GM23338 (cell line): ENCODE data around the gene MAPK14. TPM values are rescaled to one million over a fixed set of nuclear protein-coding genes. Genes with fewer than 3 reads are reported as not detected.

Experiments
- ATAC-seq: fragments of 200-7000 bp; cut with Tn5 transposase; 3 replicates; pipeline ENCODE4 v1.9.1; 2020
- DNase-seq: peaks from one replicate; pipeline ENCODE4 v3.0.0-alpha.2; 2015; ENCODE audit warnings: low spot score
- H2AFZ ChIP-seq: fragments of 200-600 bp; sonication (generic); 2 replicates; pipeline ENCODE4 v1.8.0; 2016; ENCODE audit warnings: antibody characterized with exemption, mild to moderate bottlenecking, moderate library complexity
- H3F3A ChIP-seq: fragments of 200-600 bp; sonication (generic); replicated peaks from 2 replicates; pipeline ENCODE4 v1.8.0; 2017; ENCODE audit warnings: antibody characterized with exemption, mixed run types, low read depth
- H3K27ac ChIP-seq: fragments of 200-600 bp; sonication (generic); 2 replicates; pipeline ENCODE4 v1.6.1; 2016; ENCODE audit warnings: low read depth
- H3K27me3 ChIP-seq: fragments of 200-600 bp; sonication (generic); 2 replicates; pipeline ENCODE4 v1.8.0; 2016; ENCODE audit warnings: mild to moderate bottlenecking, mixed run types, moderate library complexity; ENCODE audit not compliant: insufficient read depth
- H3K36me3 ChIP-seq: fragments of 200-600 bp; sonication (generic); 2 replicates; pipeline ENCODE4 v1.8.0; 2016; ENCODE audit warnings: mild to moderate bottlenecking; ENCODE audit not compliant: insufficient read depth
- H3K4me1 ChIP-seq: fragments of 200-600 bp; sonication (generic); 2 replicates; pipeline ENCODE4 v1.8.0; 2016; ENCODE audit warnings: mild to moderate bottlenecking, moderate library complexity; ENCODE audit not compliant: insufficient read depth
- H3K4me2 ChIP-seq: fragments of 200-600 bp; sonication (generic); 2 replicates; pipeline ENCODE4 v1.7.1; 2017; ENCODE audit warnings: mixed run types
- H3K4me3 ChIP-seq: fragments of 200-600 bp; sonication (generic); 2 replicates; pipeline ENCODE4 v1.6.1; 2016; ENCODE audit warnings: mixed run types
- H3K79me2 ChIP-seq: fragments of 200-600 bp; sonication (generic); replicated peaks from 2 replicates; pipeline ENCODE4 v1.8.0; 2017; ENCODE audit warnings: mild to moderate bottlenecking; ENCODE audit not compliant: insufficient read depth
- H3K9me2 ChIP-seq: fragments of 200-600 bp; sonication (generic); 2 replicates; pipeline ENCODE4 v1.8.0; 2017; ENCODE audit not compliant: insufficient read depth
- H4K20me1 ChIP-seq: fragments of 200-600 bp; sonication (generic); replicated peaks from 2 replicates; pipeline ENCODE4 v1.8.0; 2017; ENCODE audit warnings: mild to moderate bottlenecking; ENCODE audit not compliant: insufficient read depth
- H3K27ac Mint-ChIP-seq: 2 replicates; pipeline ENCODE4 v1.8.0; 2020; ENCODE audit warnings: inconsistent platforms, mild to moderate bottlenecking, moderate library complexity, mixed read lengths
- H3K27me3 Mint-ChIP-seq: 3 replicates; pipeline ENCODE4 v1.8.0; 2022; ENCODE audit warnings: low read depth, mild to moderate bottlenecking, moderate library complexity, mixed read lengths, inconsistent platforms; ENCODE audit not compliant: insufficient read depth, poor library complexity
- H3K36me3 Mint-ChIP-seq: 3 replicates; pipeline ENCODE4 v1.8.0; 2021; ENCODE audit warnings: low read depth, mild to moderate bottlenecking, inconsistent platforms, moderate library complexity, mixed read lengths
- H3K4me1 Mint-ChIP-seq: 3 replicates; pipeline ENCODE4 v1.8.0; 2020; ENCODE audit warnings: mild to moderate bottlenecking, inconsistent platforms, mixed read lengths
- H3K4me3 Mint-ChIP-seq: 3 replicates; pipeline ENCODE4 v1.8.0; 2021; ENCODE audit warnings: moderate library complexity, mild to moderate bottlenecking, inconsistent platforms, mixed read lengths
- H3K9me3 Mint-ChIP-seq: 3 replicates; pipeline ENCODE4 v1.8.0; 2020; ENCODE audit warnings: moderate library complexity, mild to moderate bottlenecking, inconsistent platforms, mixed read lengths
- CREB1 ChIP-seq: fragments of 250-450 bp; sonication (Bioruptor Pico); IDR thresholded peaks from 2 replicates; pipeline ENCODE4 v1.5.0; 2020; ENCODE audit warnings: low read depth, mild to moderate bottlenecking, moderate library complexity
- CTCF ChIP-seq, 2 experiments: fragments of 200-600 bp in 1 of 2; sonication (generic) in 1 of 2; conservative IDR thresholded peaks; 2 replicates each; pipeline versions ENCODE4 v1.5.1 to v1.6.1; 2016 to 2017; ENCODE audit warnings: antibody characterized with exemption in 2 of 2, low read depth in 2 of 2, mild to moderate bottlenecking in 2 of 2, moderate library complexity in 1 of 2
- ETS1 ChIP-seq: IDR thresholded peaks from 2 replicates; pipeline ENCODE4 v1.6.1; 2016; ENCODE audit warnings: antibody characterized with exemption
- EZH2 ChIP-seq: fragments of 200-600 bp; sonication (generic); IDR thresholded peaks from one replicate; pipeline ENCODE4 v1.8.0; 2017; ENCODE audit warnings: antibody characterized with exemption, mild to moderate bottlenecking, low read depth; ENCODE audit not compliant: unreplicated experiment
- EZH2phosphoT487 ChIP-seq: fragments of 200-600 bp; sonication (generic); IDR thresholded peaks from one replicate; pipeline ENCODE4 v1.8.1; 2018; ENCODE audit warnings: antibody characterized with exemption; ENCODE audit not compliant: unreplicated experiment
- JUNB ChIP-seq: IDR thresholded peaks from one replicate; pipeline ENCODE4 v1.6.1; 2016; ENCODE audit warnings: antibody characterized with exemption; ENCODE audit not compliant: unreplicated experiment
- NANOG ChIP-seq: IDR thresholded peaks from 2 replicates; pipeline ENCODE4 v1.6.1; 2016; ENCODE audit warnings: antibody characterized with exemption, borderline replicate concordance
- POLR2AphosphoS5 ChIP-seq: IDR thresholded peaks from 2 replicates; pipeline ENCODE4 v1.6.1; 2016; ENCODE audit warnings: antibody characterized with exemption, low read depth
- STAT1 ChIP-seq: IDR thresholded peaks from one replicate; pipeline ENCODE4 v1.6.1; 2016; ENCODE audit warnings: antibody characterized with exemption; ENCODE audit not compliant: unreplicated experiment
- ZNF114 ChIP-seq: fragments of 250-450 bp; sonication (Bioruptor Pico); IDR thresholded peaks from 2 replicates; pipeline ENCODE4 v1.5.0; 2020; ENCODE audit warnings: mild to moderate bottlenecking, moderate library complexity
- ZNF331 ChIP-seq: fragments of 250-450 bp; sonication (Bioruptor Pico); IDR thresholded peaks from 2 replicates; pipeline ENCODE4 v1.5.0; 2020; ENCODE audit warnings: low read depth, mild to moderate bottlenecking, moderate library complexity
- ZNF462 ChIP-seq: fragments of 250-450 bp; sonication (Bioruptor Pico); IDR thresholded peaks from 2 replicates; pipeline ENCODE4 v1.5.0; 2020; ENCODE audit warnings: mild to moderate bottlenecking, moderate library complexity
- polyA plus RNA-seq: library from polyadenylated mRNA; unstranded; fragments of >200 nt; fragmentation: Nextera tagmentation; extraction: Ambion mirVana; gene quantifications from 2 replicates; pipeline ENCODE4 v1.2.1, GENCODE V29; 2016
- total RNA-seq: library from RNA; depleted of rRNA; stranded (reverse); fragments of >200 nt; shearing (Covaris generic); gene quantifications from 2 replicates; pipeline ENCODE4 v1.2.3, GENCODE V29; 2014
- TF ChIP-seq, protein P1 (sequence below): IDR thresholded peaks from one replicate; pipeline ENCODE4 v1.6.1; 2018; ENCODE audit warnings: antibody characterized with exemption; ENCODE audit not compliant: unreplicated experiment

The MAPK14 gene
- total and polyA plus RNA-seq, 2 experiments from 2014 or later: 8.8 to 44.5 TPM

DNA sequence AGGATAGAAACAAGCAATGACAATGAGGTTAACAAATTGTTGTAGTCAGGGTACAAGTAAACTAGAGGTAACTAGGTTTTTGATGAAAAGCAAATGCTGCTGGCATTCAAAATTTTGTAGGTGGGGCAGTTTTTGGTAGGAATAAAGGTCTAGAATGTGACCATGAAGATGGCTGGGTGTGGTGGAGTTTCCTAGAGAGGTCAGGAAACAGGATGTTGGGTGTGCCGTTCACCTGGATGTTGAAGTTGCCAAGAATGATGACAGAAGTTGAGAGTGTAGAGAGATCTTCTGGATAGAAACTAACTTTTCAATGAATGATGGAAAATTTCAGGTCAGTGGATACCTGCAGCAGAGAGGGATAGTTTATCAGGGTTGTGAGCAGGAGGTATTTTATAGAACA, 22.7 kb downstream of the MAPK14 start:
- H3K4me2 ChIP-seq: no peak overlapping the region

More for the DNA sequence above, 22.7 kb downstream of the MAPK14 start:
- H3K4me3 Mint-ChIP-seq: no peak overlapping the region
- ATAC-seq (no peak), DNase-seq (no peak)
- TF ChIP-seq CTCF (conservative IDR thresholded peaks at IDR 0.05; ENCODE audit: low read depth in 2 of 2) (no peak), CREB1 (CRISPR knock-in tag) (no peak), ZNF331 (CRISPR knock-in tag) (no peak), POLR2AphosphoS5 (no peak), ETS1 (no peak), JUNB (no peak), ZNF114 (no peak), EZH2 (no peak), EZH2phosphoT487 (no peak), STAT1 (no peak), NANOG (no peak), ZNF462 (CRISPR knock-in tag) (no peak)
- TF ChIP-seq, protein P1, sequence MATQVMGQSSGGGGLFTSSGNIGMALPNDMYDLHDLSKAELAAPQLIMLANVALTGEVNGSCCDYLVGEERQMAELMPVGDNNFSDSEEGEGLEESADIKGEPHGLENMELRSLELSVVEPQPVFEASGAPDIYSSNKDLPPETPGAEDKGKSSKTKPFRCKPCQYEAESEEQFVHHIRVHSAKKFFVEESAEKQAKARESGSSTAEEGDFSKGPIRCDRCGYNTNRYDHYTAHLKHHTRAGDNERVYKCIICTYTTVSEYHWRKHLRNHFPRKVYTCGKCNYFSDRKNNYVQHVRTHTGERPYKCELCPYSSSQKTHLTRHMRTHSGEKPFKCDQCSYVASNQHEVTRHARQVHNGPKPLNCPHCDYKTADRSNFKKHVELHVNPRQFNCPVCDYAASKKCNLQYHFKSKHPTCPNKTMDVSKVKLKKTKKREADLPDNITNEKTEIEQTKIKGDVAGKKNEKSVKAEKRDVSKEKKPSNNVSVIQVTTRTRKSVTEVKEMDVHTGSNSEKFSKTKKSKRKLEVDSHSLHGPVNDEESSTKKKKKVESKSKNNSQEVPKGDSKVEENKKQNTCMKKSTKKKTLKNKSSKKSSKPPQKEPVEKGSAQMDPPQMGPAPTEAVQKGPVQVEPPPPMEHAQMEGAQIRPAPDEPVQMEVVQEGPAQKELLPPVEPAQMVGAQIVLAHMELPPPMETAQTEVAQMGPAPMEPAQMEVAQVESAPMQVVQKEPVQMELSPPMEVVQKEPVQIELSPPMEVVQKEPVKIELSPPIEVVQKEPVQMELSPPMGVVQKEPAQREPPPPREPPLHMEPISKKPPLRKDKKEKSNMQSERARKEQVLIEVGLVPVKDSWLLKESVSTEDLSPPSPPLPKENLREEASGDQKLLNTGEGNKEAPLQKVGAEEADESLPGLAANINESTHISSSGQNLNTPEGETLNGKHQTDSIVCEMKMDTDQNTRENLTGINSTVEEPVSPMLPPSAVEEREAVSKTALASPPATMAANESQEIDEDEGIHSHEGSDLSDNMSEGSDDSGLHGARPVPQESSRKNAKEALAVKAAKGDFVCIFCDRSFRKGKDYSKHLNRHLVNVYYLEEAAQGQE: no peak
- no peaks in the 10 kb centered on the region; the same call in 1 of the 2 replicates for H3K9me2 ChIP-seq
- H3K79me2 ChIP-seq: peaks cover 64% of the 10 kb centered on the region
- H3K36me3 Mint-ChIP-seq: no peaks in the 10 kb centered on the region
- no peaks in the 10 kb centered on the region for H3K4me1 Mint-ChIP-seq
- H3K27me3 Mint-ChIP-seq: no peaks in the 10 kb centered on the region
- no peaks in the 10 kb centered on the region for H3K4me1 ChIP-seq
- H3K27me3 ChIP-seq: no peaks in the 10 kb centered on the region
- no peak overlapping the region for H3K27ac Mint-ChIP-seq
- H2AFZ ChIP-seq: no peak overlapping the region
- H3K27ac ChIP-seq: no peak overlapping the region
- no peaks in the 10 kb centered on the region for H3K9me3 Mint-ChIP-seq
- peaks cover 18% of the 10 kb centered on the region; the same call in 1 of the 2 replicates for H4K20me1 ChIP-seq
- H3K36me3 ChIP-seq: no peaks in the 10 kb centered on the region
- H3K4me3 ChIP-seq: no peak overlapping the region
- 0 out of 2 replicates have a peak, but pooled peaks cover 3% of the 10 kb centered on the region for H3F3A ChIP-seq
